ENCODE measurements around the gene CST3. TPM values are rescaled to one million over a fixed set of nuclear protein-coding genes. Genes with fewer than 3 reads are reported as not detected.

CST3 gene
- polyA plus RNA-seq, 1 experiment, result 458 TPM

- H3K36me3 ChIP-seq (ENCODE audit: control insufficient read depth, insufficient read depth, low read length), result no peaks in the 10 kb centered on the region
- POLR2A ChIA-PET, result no interaction called here
- no peaks in the 10 kb centered on the region for H3K27me3 ChIP-seq (ENCODE audit: control insufficient read depth, insufficient read depth, low read length)
- DNase-seq (ENCODE audit: low read depth), result no peak
- no peak overlapping the region for H3K4me3 ChIP-seq (ENCODE audit: low read depth, low read length)
- CTCF ChIA-PET, result interaction anchor here (1.5 kb wide), 1 partner anchor 15 kb away, joined by 7 read pairs; no protein-coding TSS in a partner anchor
- no peak for TF ChIP-seq CTCF (IDR thresholded peaks at IDR 0.05; ENCODE audit: insufficient read depth, low read depth, low read length)
These were observed 45.5 kb upstream of the CST3 start for GRCh38 chr20:23683281-23683680.

DNA sequence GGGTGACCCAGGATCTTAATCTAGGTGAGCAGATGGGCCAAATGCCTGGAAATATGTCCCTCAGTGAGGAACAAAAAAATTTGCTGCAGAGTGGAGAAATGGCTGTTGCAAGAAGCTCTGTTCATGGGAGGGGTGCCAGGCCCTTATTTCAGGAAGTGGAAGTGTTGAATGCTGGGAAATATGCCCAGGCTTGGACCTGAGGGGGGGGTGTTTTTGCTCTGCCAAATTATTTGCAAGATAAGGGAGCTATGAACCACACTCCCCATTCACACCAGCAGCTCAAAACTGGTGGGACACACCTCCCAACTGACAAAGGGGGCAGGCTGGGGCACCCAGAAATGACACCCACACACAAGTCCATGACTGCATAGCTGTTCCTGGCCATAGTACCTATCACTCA lies 42.4 kb upstream of the CST3 start:
- H3K4me3 ChIP-seq (ENCODE audit: low read depth, low read length), result no peak overlapping the region
- CTCF ChIA-PET, result interaction anchor here (2.3 kb wide), 1 partner anchor 12 kb away, joined by 10 read pairs; no protein-coding TSS in a partner anchor
- H3K36me3 ChIP-seq (ENCODE audit: control insufficient read depth, insufficient read depth, low read length), result no peaks in the 10 kb centered on the region
- DNase-seq (ENCODE audit: low read depth), result no peak
- TF ChIP-seq CTCF (IDR thresholded peaks at IDR 0.05; ENCODE audit: insufficient read depth, low read depth, low read length), result no peak
- POLR2A ChIA-PET, result no interaction called here
- H3K27me3 ChIP-seq (ENCODE audit: control insufficient read depth, insufficient read depth, low read length), result no peaks in the 10 kb centered on the region

- ChIA-PET POLR2A (no interaction called here), CTCF (interaction anchor here (2.3 kb wide), 1 partner anchor 11 kb away, joined by 10 read pairs; no protein-coding TSS in a partner anchor)
- H3K4me3 ChIP-seq (ENCODE audit: low read depth, low read length), result no peak overlapping the region
- no peaks in the 10 kb centered on the region for H3K27me3 ChIP-seq (ENCODE audit: control insufficient read depth, insufficient read depth, low read length)
- no peak for DNase-seq (ENCODE audit: low read depth)
- no peak for TF ChIP-seq CTCF (IDR thresholded peaks at IDR 0.05; ENCODE audit: insufficient read depth, low read depth, low read length)
- H3K36me3 ChIP-seq (ENCODE audit: control insufficient read depth, insufficient read depth, low read length), result no peaks in the 10 kb centered on the region
These were observed 41.7 kb upstream of the CST3 start for GRCh38 chr20:23679133-23680092.

DNA sequence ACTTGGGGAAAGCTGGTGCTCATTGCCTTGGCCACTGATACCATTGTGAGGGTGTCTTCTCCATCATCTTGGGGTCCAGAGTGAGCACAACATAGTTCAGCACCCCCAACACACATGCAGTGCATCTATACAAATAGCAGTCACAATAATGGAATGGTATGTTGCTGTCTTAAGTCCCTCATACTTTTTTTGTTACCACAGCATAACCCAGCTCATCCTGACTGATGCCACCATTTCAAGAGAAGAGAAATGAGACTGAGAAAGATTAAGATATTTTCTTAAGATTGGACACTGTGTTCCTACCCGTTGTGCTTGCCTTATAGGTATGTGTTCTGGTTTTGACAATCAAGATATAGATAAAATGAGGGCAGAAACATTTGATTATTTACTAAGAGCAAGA lies 35.5 kb upstream of the CST3 start:
- no peak for DNase-seq (ENCODE audit: low read depth)
- ChIA-PET CTCF (no interaction called here), POLR2A (no interaction called here)
- H3K27me3 ChIP-seq (ENCODE audit: control insufficient read depth, insufficient read depth, low read length), result no peaks in the 10 kb centered on the region; the same call in 1 of the 2 replicates
- no peak overlapping the region for H3K4me3 ChIP-seq (ENCODE audit: low read depth, low read length)
- TF ChIP-seq CTCF (IDR thresholded peaks at IDR 0.05; ENCODE audit: insufficient read depth, low read depth, low read length), result no peak
- H3K36me3 ChIP-seq (ENCODE audit: control insufficient read depth, insufficient read depth, low read length), result no peaks in the 10 kb centered on the region

- no peak for TF ChIP-seq CTCF (IDR thresholded peaks at IDR 0.05; ENCODE audit: insufficient read depth, low read depth, low read length)
- DNase-seq (ENCODE audit: low read depth), result no peak
- CTCF ChIA-PET, result interaction anchor here (1.1 kb wide), 1 partner anchor 10 kb away, joined by 3 read pairs; no protein-coding TSS in a partner anchor
- Histone ChIP-seq H3K4me3 (ENCODE audit: low read depth, low read length) (no peak overlapping the region), H3K27me3 (ENCODE audit: control insufficient read depth, insufficient read depth, low read length) (no peaks in the 10 kb centered on the region; the same call in 1 of the 2 replicates), H3K36me3 (ENCODE audit: control insufficient read depth, insufficient read depth, low read length) (no peaks in the 10 kb centered on the region)
- POLR2A ChIA-PET, result no interaction called here
These were observed 34.4 kb upstream of the CST3 start for GRCh38 chr20:23672158-23672557.
